ENCODE results near the gene SPNS3. TPM values are rescaled to one million over a fixed set of nuclear protein-coding genes. Genes with fewer than 3 reads are reported as not detected.

SPNS3 gene
- total and polyA plus RNA-seq, 9 of the 15 experiments (the other 6 are each of a cell fraction or from before 2014, with no cell fraction given), result not detected

DNA sequence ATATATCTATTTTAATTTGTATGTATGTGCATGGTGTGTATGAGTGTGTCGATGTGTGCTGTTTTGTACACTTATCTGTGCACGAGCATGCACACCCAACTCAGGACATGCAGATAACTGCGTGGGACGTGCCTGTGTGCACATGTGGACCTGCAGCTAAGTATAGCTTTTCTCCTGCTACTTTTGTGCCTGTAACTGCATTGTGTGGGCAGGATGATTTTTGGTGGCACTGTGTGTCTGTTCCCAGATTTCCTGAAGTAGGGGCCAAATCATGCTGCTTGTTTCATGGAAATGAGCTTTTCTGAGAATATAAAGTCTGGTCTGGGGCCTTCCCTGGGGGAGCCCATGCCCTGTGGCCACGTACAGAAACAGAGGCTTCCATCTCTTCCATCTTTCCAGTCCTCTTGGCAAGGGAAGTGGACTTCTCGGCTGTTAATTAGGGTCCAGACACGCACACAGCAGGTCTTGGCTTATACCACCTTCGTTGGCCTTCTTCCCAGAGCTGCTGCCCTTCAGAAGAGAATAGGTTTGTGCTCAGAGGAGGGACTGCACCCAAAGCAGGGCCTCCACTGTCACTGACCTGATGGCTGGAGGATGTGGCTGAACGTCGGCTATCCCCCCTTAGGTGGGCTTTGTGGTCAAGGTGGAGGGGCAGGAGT lies 30.2 kb downstream of the SPNS3 start:
- POLR2A ChIA-PET, result interaction anchor here (0.7 to 1.2 kb wide), 2 partner anchors 14 to 23 kb away, joined by 3 read pairs; no protein-coding TSS in a partner anchor
- TF ChIP-seq, protein P1, sequence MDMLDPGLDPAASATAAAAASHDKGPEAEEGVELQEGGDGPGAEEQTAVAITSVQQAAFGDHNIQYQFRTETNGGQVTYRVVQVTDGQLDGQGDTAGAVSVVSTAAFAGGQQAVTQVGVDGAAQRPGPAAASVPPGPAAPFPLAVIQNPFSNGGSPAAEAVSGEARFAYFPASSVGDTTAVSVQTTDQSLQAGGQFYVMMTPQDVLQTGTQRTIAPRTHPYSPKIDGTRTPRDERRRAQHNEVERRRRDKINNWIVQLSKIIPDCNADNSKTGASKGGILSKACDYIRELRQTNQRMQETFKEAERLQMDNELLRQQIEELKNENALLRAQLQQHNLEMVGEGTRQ (CRISPR knock-in tag; IDR thresholded peaks at IDR 0.05), result no peak
- TF ChIP-seq POLR2G (IDR thresholded peaks at IDR 0.05; ENCODE audit: low read depth, low read length) (no peak), ZNF134 (CRISPR knock-in tag; conservative IDR thresholded peaks at IDR 0.05) (no peak), FOXA3 (CRISPR knock-in tag; conservative IDR thresholded peaks at IDR 0.05 in 1 of 2, IDR thresholded peaks at IDR 0.05 in 1 of 2) (no peak), RFX1 (IDR thresholded peaks at IDR 0.05) (no peak)
- TF ChIP-seq, protein P2, sequence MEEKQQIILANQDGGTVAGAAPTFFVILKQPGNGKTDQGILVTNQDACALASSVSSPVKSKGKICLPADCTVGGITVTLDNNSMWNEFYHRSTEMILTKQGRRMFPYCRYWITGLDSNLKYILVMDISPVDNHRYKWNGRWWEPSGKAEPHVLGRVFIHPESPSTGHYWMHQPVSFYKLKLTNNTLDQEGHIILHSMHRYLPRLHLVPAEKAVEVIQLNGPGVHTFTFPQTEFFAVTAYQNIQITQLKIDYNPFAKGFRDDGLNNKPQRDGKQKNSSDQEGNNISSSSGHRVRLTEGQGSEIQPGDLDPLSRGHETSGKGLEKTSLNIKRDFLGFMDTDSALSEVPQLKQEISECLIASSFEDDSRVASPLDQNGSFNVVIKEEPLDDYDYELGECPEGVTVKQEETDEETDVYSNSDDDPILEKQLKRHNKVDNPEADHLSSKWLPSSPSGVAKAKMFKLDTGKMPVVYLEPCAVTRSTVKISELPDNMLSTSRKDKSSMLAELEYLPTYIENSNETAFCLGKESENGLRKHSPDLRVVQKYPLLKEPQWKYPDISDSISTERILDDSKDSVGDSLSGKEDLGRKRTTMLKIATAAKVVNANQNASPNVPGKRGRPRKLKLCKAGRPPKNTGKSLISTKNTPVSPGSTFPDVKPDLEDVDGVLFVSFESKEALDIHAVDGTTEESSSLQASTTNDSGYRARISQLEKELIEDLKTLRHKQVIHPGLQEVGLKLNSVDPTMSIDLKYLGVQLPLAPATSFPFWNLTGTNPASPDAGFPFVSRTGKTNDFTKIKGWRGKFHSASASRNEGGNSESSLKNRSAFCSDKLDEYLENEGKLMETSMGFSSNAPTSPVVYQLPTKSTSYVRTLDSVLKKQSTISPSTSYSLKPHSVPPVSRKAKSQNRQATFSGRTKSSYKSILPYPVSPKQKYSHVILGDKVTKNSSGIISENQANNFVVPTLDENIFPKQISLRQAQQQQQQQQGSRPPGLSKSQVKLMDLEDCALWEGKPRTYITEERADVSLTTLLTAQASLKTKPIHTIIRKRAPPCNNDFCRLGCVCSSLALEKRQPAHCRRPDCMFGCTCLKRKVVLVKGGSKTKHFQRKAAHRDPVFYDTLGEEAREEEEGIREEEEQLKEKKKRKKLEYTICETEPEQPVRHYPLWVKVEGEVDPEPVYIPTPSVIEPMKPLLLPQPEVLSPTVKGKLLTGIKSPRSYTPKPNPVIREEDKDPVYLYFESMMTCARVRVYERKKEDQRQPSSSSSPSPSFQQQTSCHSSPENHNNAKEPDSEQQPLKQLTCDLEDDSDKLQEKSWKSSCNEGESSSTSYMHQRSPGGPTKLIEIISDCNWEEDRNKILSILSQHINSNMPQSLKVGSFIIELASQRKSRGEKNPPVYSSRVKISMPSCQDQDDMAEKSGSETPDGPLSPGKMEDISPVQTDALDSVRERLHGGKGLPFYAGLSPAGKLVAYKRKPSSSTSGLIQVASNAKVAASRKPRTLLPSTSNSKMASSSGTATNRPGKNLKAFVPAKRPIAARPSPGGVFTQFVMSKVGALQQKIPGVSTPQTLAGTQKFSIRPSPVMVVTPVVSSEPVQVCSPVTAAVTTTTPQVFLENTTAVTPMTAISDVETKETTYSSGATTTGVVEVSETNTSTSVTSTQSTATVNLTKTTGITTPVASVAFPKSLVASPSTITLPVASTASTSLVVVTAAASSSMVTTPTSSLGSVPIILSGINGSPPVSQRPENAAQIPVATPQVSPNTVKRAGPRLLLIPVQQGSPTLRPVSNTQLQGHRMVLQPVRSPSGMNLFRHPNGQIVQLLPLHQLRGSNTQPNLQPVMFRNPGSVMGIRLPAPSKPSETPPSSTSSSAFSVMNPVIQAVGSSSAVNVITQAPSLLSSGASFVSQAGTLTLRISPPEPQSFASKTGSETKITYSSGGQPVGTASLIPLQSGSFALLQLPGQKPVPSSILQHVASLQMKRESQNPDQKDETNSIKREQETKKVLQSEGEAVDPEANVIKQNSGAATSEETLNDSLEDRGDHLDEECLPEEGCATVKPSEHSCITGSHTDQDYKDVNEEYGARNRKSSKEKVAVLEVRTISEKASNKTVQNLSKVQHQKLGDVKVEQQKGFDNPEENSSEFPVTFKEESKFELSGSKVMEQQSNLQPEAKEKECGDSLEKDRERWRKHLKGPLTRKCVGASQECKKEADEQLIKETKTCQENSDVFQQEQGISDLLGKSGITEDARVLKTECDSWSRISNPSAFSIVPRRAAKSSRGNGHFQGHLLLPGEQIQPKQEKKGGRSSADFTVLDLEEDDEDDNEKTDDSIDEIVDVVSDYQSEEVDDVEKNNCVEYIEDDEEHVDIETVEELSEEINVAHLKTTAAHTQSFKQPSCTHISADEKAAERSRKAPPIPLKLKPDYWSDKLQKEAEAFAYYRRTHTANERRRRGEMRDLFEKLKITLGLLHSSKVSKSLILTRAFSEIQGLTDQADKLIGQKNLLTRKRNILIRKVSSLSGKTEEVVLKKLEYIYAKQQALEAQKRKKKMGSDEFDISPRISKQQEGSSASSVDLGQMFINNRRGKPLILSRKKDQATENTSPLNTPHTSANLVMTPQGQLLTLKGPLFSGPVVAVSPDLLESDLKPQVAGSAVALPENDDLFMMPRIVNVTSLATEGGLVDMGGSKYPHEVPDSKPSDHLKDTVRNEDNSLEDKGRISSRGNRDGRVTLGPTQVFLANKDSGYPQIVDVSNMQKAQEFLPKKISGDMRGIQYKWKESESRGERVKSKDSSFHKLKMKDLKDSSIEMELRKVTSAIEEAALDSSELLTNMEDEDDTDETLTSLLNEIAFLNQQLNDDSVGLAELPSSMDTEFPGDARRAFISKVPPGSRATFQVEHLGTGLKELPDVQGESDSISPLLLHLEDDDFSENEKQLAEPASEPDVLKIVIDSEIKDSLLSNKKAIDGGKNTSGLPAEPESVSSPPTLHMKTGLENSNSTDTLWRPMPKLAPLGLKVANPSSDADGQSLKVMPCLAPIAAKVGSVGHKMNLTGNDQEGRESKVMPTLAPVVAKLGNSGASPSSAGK (IDR thresholded peaks at IDR 0.05), result no peak

More for the DNA sequence above, 30.2 kb downstream of the SPNS3 start:
- no peaks in the 10 kb centered on the region for H3K79me2 ChIP-seq (ENCODE audit: control insufficient read depth, insufficient read depth, low read length)
- intact Hi-C loops (cut with micrococcal nuclease) (no loop called here), in situ Hi-C loops (cut with MboI) (no loop called here)
- no peaks in the 10 kb centered on the region for H3K9me3 ChIP-seq (replicated peaks; ENCODE audit: control insufficient read depth, insufficient read depth, low read depth, low read length)
- no peak overlapping the region for H2AFZ ChIP-seq (ENCODE audit: low read depth, low read length)
- no peaks in the 10 kb centered on the region for H3K9me1 ChIP-seq (ENCODE audit: control insufficient read depth, insufficient read depth, low read length)
- H3K9ac ChIP-seq (ENCODE audit: insufficient read depth in 1 of 2, low read depth in 2 of 2, low read length in 2 of 2), result no peak overlapping the region
- BruUV-seq (replicated peaks), result no TSS peak
- FAIRE-seq (no peak), ATAC-seq (no peak), DNase-seq (ENCODE audit: extremely low read depth in 1 of 4, low spot score in 3 of 4) (no peak)
- WGBS (ENCODE audit: insufficient coverage, low coverage, missing lambda C conversion rate), result 7% methylated on average over 10 of the region's 10 CpGs
- H3K4me1 ChIP-seq (replicated peaks in 1 of 2; ENCODE audit: control insufficient read depth in 2 of 2, insufficient read depth in 2 of 2, low read length in 2 of 2), result no peaks in the 10 kb centered on the region; a peak in 1 of 5 replicates
- no peaks in the 10 kb centered on the region for H4K20me1 ChIP-seq (replicated peaks; ENCODE audit: control insufficient read depth, insufficient read depth, low read length)
- H3K27me3 ChIP-seq (ENCODE audit: control insufficient read depth in 2 of 2, insufficient read depth in 2 of 2, low read length in 2 of 2), result peaks cover 0 to 24% of the 10 kb centered on the region in 2 experiments; a peak in 3 of 5 replicates
- H3K4me2 ChIP-seq (ENCODE audit: insufficient read depth, low read length), result no peak overlapping the region
- no peaks in the 10 kb centered on the region for H3K36me3 ChIP-seq (ENCODE audit: control insufficient read depth, insufficient read depth, low read length)
- CTCF ChIA-PET (ENCODE audit: low intra/inter-chr PET ratio), result no interaction called here
- no peak overlapping the region for H3K27ac ChIP-seq (ENCODE audit: extremely low read depth, low read depth, low read length)
- H3K4me3 ChIP-seq, result no peak overlapping the region

Measured in K562 (cell line).